ENCODE results near the gene GATA2. TPM values are rescaled to one million over a fixed set of nuclear protein-coding genes. Genes with fewer than 3 reads are reported as not detected.

GATA2 gene
- total RNA-seq, 1 donor from 2014 or later: 15.6 TPM

Other genes with a start within 250 kb of the GATA2 start
- not detected for gene DNAJB8, start 26.3 kb downstream of the GATA2 start, total RNA-seq
- 84.9 TPM for gene RPN1, start 157.6 kb upstream of the GATA2 start, total RNA-seq
- gene RAB7A, start 233.0 kb upstream of the GATA2 start, total RNA-seq: 215 TPM